ENCODE results near the gene MTCL1. TPM values are rescaled to one million over a fixed set of nuclear protein-coding genes. Genes with fewer than 3 reads are reported as not detected.

The MTCL1 gene
- total RNA-seq, 2 donors from 2014 or later, result 5.4 to 7.2 TPM

DNA sequence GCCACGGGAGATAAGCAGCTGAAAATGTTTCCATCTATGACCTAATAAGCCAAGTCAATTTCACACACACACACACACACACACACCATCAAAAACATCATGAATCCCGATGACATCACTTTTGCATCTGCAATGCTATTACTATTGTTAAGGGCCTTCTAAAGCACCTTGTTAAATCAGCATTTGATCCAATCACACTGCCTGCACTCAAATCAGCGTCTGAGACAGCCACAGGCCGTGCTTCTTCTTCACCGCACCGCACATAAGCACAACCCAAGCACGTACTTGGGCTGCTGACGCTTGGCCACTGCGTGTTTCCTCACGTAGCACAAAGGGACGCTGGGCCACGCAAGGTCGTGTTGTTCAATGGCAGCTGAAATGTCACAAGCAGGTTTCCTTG is 15.8 kb upstream of the MTCL1 start:
- Histone ChIP-seq H3K27ac (no peak overlapping the region), H3K27me3 (no peaks in the 10 kb centered on the region), H3K9me3 (no peaks in the 10 kb centered on the region), H3K4me3 (no peak overlapping the region), H3K4me1 (no peaks in the 10 kb centered on the region), H3K36me3 (no peaks in the 10 kb centered on the region)
- no peak for DNase-seq (ENCODE audit: low spot score)
- no peak for TF ChIP-seq CTCF (IDR thresholded peaks at IDR 0.05)

DNA sequence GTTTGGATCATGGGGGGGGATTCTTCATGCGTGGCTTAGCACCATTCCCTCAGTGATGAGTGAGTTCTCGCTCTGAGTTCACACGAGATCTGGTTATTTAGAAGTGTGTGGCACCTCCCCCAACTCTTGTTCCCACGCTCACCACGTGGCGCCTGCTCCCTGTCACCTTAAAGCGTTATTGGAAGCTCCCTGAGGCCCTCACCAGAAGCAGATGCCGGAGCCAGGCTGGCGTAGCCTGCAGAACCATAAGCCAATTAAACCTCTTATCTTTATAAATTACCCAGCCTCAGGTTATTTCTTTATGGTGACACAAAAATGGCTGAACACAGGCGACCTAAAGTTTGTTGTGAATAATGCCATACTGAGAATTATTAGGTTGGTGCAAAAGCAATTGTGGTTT is 10.5 kb upstream of the MTCL1 start:
- no peak for TF ChIP-seq CTCF (IDR thresholded peaks at IDR 0.05)
- peak; percentile 34 for DNase-seq (ENCODE audit: low spot score)
- H3K27me3 ChIP-seq, result no peaks in the 10 kb centered on the region
- H3K4me1 ChIP-seq, result no peaks in the 10 kb centered on the region
- H3K9me3 ChIP-seq, result no peaks in the 10 kb centered on the region
- H3K4me3 ChIP-seq, result no peak overlapping the region
- no peak overlapping the region for H3K27ac ChIP-seq
- H3K36me3 ChIP-seq, result no peaks in the 10 kb centered on the region

DNA sequence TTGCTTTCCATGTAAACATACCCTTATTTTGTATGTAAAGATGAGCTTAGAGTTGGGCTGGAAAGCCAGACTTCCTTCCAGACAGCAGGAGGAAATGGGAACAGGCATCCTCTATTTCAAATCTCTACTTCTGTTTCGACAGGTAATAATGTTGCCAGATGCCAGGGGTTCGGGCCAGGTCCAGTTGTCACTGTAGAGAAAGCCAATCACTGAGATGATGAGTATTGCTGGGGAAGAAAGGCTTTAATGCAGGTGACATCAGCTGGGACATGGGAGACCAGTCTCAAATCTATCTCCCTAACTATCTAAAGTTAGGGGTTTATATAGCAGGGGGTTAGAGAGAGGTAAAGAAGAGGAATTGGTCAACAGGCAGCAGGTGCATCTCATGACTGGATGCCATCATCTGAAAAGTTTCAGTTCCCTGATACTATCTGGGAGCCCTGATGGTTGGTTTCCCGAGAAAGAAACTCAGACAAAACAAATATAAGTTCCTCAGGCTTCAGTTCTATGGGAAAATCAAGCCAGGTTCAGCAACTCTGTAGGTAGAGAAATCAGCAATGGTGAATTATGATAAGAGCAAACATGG is 9.3 kb upstream of the MTCL1 start:
- no peaks in the 10 kb centered on the region for H3K9me3 ChIP-seq
- DNase-seq (ENCODE audit: low spot score), result no peak
- no peak overlapping the region for H3K27ac ChIP-seq

DNA sequence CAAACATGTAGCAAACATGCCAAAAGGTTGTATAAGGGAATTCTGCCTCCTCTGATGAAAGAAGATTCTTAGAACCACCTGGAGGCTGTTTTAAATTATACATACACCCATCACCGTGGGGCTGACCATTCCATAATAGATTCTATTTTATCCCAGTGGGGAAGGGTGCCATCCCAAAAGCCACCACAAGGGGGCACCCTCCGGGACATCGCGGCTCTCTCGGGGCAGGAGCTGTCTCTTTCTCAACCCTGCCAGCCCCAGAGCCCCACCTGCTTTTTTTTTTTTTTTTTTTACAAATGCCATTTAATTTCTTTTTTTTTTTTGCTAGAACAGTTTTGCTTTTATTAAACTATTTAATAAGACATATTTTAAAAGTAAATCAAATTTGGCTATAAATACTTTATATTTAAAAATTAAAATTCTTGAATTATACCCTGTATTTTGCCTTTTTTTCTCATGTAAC is 8.6 kb upstream of the MTCL1 start:
- peak; percentile 84 for DNase-seq (ENCODE audit: low spot score)

More for the DNA sequence above, 9.3 kb upstream of the MTCL1 start:
- no peak for TF ChIP-seq CTCF (IDR thresholded peaks at IDR 0.05)
- Histone ChIP-seq H3K4me3 (no peak overlapping the region), H3K4me1 (no peaks in the 10 kb centered on the region), H3K36me3 (no peaks in the 10 kb centered on the region), H3K27me3 (no peaks in the 10 kb centered on the region)

GRCh38 chr18:8699126-8699525 is 6.2 kb upstream of the MTCL1 start:
- DNase-seq (ENCODE audit: low spot score), result no peak
- Histone ChIP-seq H3K4me3 (no peak overlapping the region), H3K27ac (no peak overlapping the region), H3K9me3 (no peaks in the 10 kb centered on the region), H3K27me3 (no peaks in the 10 kb centered on the region), H3K36me3 (no peaks in the 10 kb centered on the region), H3K4me1 (peaks cover 0 to 6% of the 10 kb centered on the region in 2 donors)
- no peak for TF ChIP-seq CTCF (IDR thresholded peaks at IDR 0.05)

More for the DNA sequence above, 8.6 kb upstream of the MTCL1 start:
- Histone ChIP-seq H3K4me1 (no peaks in the 10 kb centered on the region), H3K27ac (no peak overlapping the region), H3K27me3 (no peaks in the 10 kb centered on the region), H3K36me3 (no peaks in the 10 kb centered on the region), H3K9me3 (no peaks in the 10 kb centered on the region), H3K4me3 (no peak overlapping the region)
- TF ChIP-seq CTCF (IDR thresholded peaks at IDR 0.05), result peak; percentile 79 to 90

- no peak overlapping the region for H3K4me3 ChIP-seq
- no peaks in the 10 kb centered on the region for H3K9me3 ChIP-seq
- H3K27me3 ChIP-seq, result no peaks in the 10 kb centered on the region
- H3K36me3 ChIP-seq, result no peaks in the 10 kb centered on the region
- peaks cover 0 to 10% of the 10 kb centered on the region in 2 donors for H3K4me1 ChIP-seq
- no peak for TF ChIP-seq CTCF (IDR thresholded peaks at IDR 0.05)
- peak; percentile 16 for DNase-seq (ENCODE audit: low spot score)
- H3K27ac ChIP-seq, result no peak overlapping the region
These were observed 5.4 kb upstream of the MTCL1 start for GRCh38 chr18:8699948-8700347.
